Mesenchymal stem cell (in vitro differentiated cells and primary cell): ENCODE data around the gene AUTS2.

ENCODE experiments used
- DNase-seq: peaks from one replicate; pipeline ENCODE4 v3.0.0-alpha.2; 2013
- H2AFZ ChIP-seq: one replicate; pipeline ENCODE4 v1.6.1; 2013; ENCODE audit warnings: low read depth, mild to moderate bottlenecking, control low read depth, inconsistent platforms, low read length, moderate library complexity
- H2AK5ac ChIP-seq: 2 replicates; pipeline ENCODE4 v1.6.1; 2013; ENCODE audit warnings: low read length, moderate library complexity, mild to moderate bottlenecking, inconsistent platforms; ENCODE audit not compliant: severe bottlenecking
- H2BK120ac ChIP-seq: one replicate; pipeline ENCODE4 v1.6.1; 2013; ENCODE audit warnings: low read depth, mild to moderate bottlenecking, inconsistent platforms, low read length, moderate library complexity
- H2BK12ac ChIP-seq, 2 experiments: one replicate each; pipeline ENCODE4 v1.6.1; 2013; ENCODE audit warnings: inconsistent platforms in 2 of 2, low read length in 2 of 2, mild to moderate bottlenecking in 2 of 2, moderate library complexity in 2 of 2, control low read depth in 1 of 2
- H2BK15ac ChIP-seq: one replicate; pipeline ENCODE4 v1.6.1; 2013; ENCODE audit warnings: mild to moderate bottlenecking, low read depth, inconsistent platforms; ENCODE audit not compliant: poor library complexity, severe bottlenecking
- H2BK5ac ChIP-seq: 2 replicates; pipeline ENCODE4 v1.6.1; 2013; ENCODE audit warnings: low read depth, mild to moderate bottlenecking, low read length, control low read depth, inconsistent platforms; ENCODE audit not compliant: poor library complexity, severe bottlenecking
- H3K14ac ChIP-seq, 2 experiments: one replicate each; pipeline ENCODE4 v1.6.1; 2013; ENCODE audit warnings: inconsistent platforms in 2 of 2, low read length in 2 of 2, control low read depth in 1 of 2, mild to moderate bottlenecking in 1 of 2, moderate library complexity in 1 of 2
- H3K18ac ChIP-seq, 2 experiments: one replicate each; pipeline ENCODE4 v1.6.1; 2013; ENCODE audit warnings: inconsistent platforms in 2 of 2, low read length in 2 of 2, control low read depth in 1 of 2, low read depth in 1 of 2, mild to moderate bottlenecking in 1 of 2
- H3K23ac ChIP-seq, 2 experiments: one replicate each; pipeline ENCODE4 v1.6.1; 2013; ENCODE audit warnings: inconsistent platforms in 2 of 2, low read length in 2 of 2, mild to moderate bottlenecking in 2 of 2, moderate library complexity in 2 of 2, control low read depth in 1 of 2
- H3K27ac ChIP-seq: 2 replicates; pipeline ENCODE4 v1.5.1; 2013; ENCODE audit warnings: mild to moderate bottlenecking, moderate library complexity, low read length, control low read depth, inconsistent platforms; ENCODE audit not compliant: poor library complexity, severe bottlenecking
- H3K27me3 ChIP-seq, 2 experiments: 2 replicates each; pipeline versions ENCODE4 v1.6.1 to v1.7.0; 2013; ENCODE audit warnings: low read length in 2 of 2, mild to moderate bottlenecking in 2 of 2, moderate library complexity in 2 of 2, control low read depth in 1 of 2, inconsistent platforms in 1 of 2; ENCODE audit not compliant: control insufficient read depth in 1 of 2, insufficient read depth in 1 of 2
- H3K36me3 ChIP-seq, 2 experiments: 2 replicates each; pipeline versions ENCODE4 v1.6.1 to v1.7.0; 2013; ENCODE audit warnings: low read length in 2 of 2, control low read depth in 1 of 2, inconsistent platforms in 1 of 2, low read depth in 1 of 2, mild to moderate bottlenecking in 1 of 2; ENCODE audit not compliant: insufficient read depth in 2 of 2, control insufficient read depth in 1 of 2
- H3K4ac ChIP-seq, 2 experiments: one replicate each; pipeline ENCODE4 v1.6.1; 2013; ENCODE audit warnings: inconsistent platforms in 2 of 2, low read length in 2 of 2, mild to moderate bottlenecking in 2 of 2, moderate library complexity in 2 of 2, control low read depth in 1 of 2, low read depth in 1 of 2
- H3K4me1 ChIP-seq: 2 replicates; pipeline ENCODE4 v1.6.1; 2013; ENCODE audit warnings: low read depth, low read length, control low read depth; ENCODE audit not compliant: control insufficient read depth, insufficient read depth
- H3K4me2 ChIP-seq: 2 replicates; pipeline ENCODE4 v1.6.1; 2013; ENCODE audit warnings: low read length, mild to moderate bottlenecking, inconsistent platforms; ENCODE audit not compliant: poor library complexity, severe bottlenecking
- H3K4me3 ChIP-seq, 2 experiments: 2 replicates each; pipeline versions ENCODE4 v1.5.1 to v1.7.0; 2013; ENCODE audit warnings: low read length in 2 of 2, mild to moderate bottlenecking in 2 of 2, control low read depth in 1 of 2, low read depth in 1 of 2; ENCODE audit not compliant: insufficient read depth in 1 of 2
- H3K79me1 ChIP-seq: replicated peaks from 2 replicates; pipeline ENCODE4 v1.6.1; 2013; ENCODE audit warnings: mild to moderate bottlenecking, control low read depth, low read length, inconsistent platforms; ENCODE audit not compliant: poor library complexity, severe bottlenecking
- H3K9ac ChIP-seq: 2 replicates; pipeline ENCODE4 v1.7.0; 2013; ENCODE audit warnings: mild to moderate bottlenecking, low read length, moderate library complexity
- H3K9me3 ChIP-seq: 2 replicates; pipeline ENCODE4 v1.7.0; 2013; ENCODE audit warnings: mild to moderate bottlenecking, low read length; ENCODE audit not compliant: control insufficient read depth
- H4K8ac ChIP-seq: one replicate; pipeline ENCODE4 v1.6.1; 2013; ENCODE audit warnings: inconsistent platforms, mild to moderate bottlenecking, low read length, moderate library complexity
- H4K91ac ChIP-seq: one replicate; pipeline ENCODE4 v1.6.1; 2013; ENCODE audit warnings: mild to moderate bottlenecking, low read length, inconsistent platforms
- WGBS: methylation state at CpG from one replicate; pipeline ENCODE4 v1.1.7; 2013; ENCODE audit warnings: mixed read lengths; 5-methylcytosine and 5-hydroxymethylcytosine counted together

AUTS2 gene

GRCh38 chr7:70660154-70660818, 1062.0 kb downstream of the AUTS2 start:
- no peaks in the 10 kb centered on the region for H3K27me3 ChIP-seq
- no peaks in the 10 kb centered on the region for H3K9me3 ChIP-seq
- no peak overlapping the region for H2AK5ac ChIP-seq
- H3K79me1 ChIP-seq: no peaks in the 10 kb centered on the region
- H3K4ac ChIP-seq: no peak overlapping the region
- no peak overlapping the region for H4K8ac ChIP-seq
- DNase-seq: no peak
- no peak overlapping the region for H2BK15ac ChIP-seq
- no peak overlapping the region for H3K27ac ChIP-seq
- H2BK12ac ChIP-seq: no peak overlapping the region
- H3K4me3 ChIP-seq: no peak overlapping the region
- WGBS: 91% methylated on average over 10 of the region's 10 CpGs
- no peak overlapping the region for H3K23ac ChIP-seq
- H3K4me1 ChIP-seq: peaks cover 1% of the 10 kb centered on the region
- H2BK5ac ChIP-seq: no peak overlapping the region
- no peak overlapping the region for H3K9ac ChIP-seq
- no peak overlapping the region for H4K91ac ChIP-seq
- no peak overlapping the region for H2AFZ ChIP-seq
- no peak overlapping the region for H3K4me2 ChIP-seq
- H3K36me3 ChIP-seq: no peaks in the 10 kb centered on the region
- no peak overlapping the region for H3K14ac ChIP-seq
- H2BK120ac ChIP-seq: no peak overlapping the region
- no peak overlapping the region for H3K18ac ChIP-seq

- 85% methylated on average over 3 of the region's 3 CpGs for WGBS
Observed at GRCh38 chr7:70660819-70661191, 1062.5 kb downstream of the AUTS2 start.

GRCh38 chr7:70663680-70664079, 1065.4 kb downstream of the AUTS2 start:
- Histone ChIP-seq H2BK12ac (no peak overlapping the region), H3K79me1 (no peaks in the 10 kb centered on the region), H2BK120ac (no peak overlapping the region), H3K9me3 (no peaks in the 10 kb centered on the region), H4K91ac (no peak overlapping the region), H3K4me1 (peaks cover 1% of the 10 kb centered on the region), H4K8ac (no peak overlapping the region), H2AK5ac (no peak overlapping the region), H3K14ac (no peak overlapping the region), H3K4ac (no peak overlapping the region), H2BK15ac (no peak overlapping the region), H3K18ac (no peak overlapping the region), H3K9ac (no peak overlapping the region), H3K4me2 (no peak overlapping the region), H3K36me3 (no peaks in the 10 kb centered on the region), H3K23ac (no peak overlapping the region), H3K27ac (no peak overlapping the region), H3K27me3 (no peaks in the 10 kb centered on the region), H2AFZ (no peak overlapping the region), H2BK5ac (no peak overlapping the region), H3K4me3 (no peak overlapping the region)
- no peak for DNase-seq
- 80% methylated on average over 2 of the region's 3 CpGs for WGBS

More at GRCh38 chr7:70660819-70661191, 1062.5 kb downstream of the AUTS2 start:
- Histone ChIP-seq H3K18ac (no peak overlapping the region), H4K91ac (no peak overlapping the region), H3K4me1 (peaks cover 1% of the 10 kb centered on the region), H3K4me3 (no peak overlapping the region), H2BK12ac (no peak overlapping the region), H3K9me3 (no peaks in the 10 kb centered on the region), H3K27me3 (no peaks in the 10 kb centered on the region), H2AFZ (no peak overlapping the region), H3K23ac (no peak overlapping the region), H2AK5ac (no peak overlapping the region), H4K8ac (no peak overlapping the region), H3K79me1 (no peaks in the 10 kb centered on the region), H3K27ac (no peak overlapping the region), H3K4me2 (no peak overlapping the region), H3K9ac (no peak overlapping the region), H2BK5ac (no peak overlapping the region), H3K14ac (no peak overlapping the region), H3K36me3 (no peaks in the 10 kb centered on the region), H2BK15ac (no peak overlapping the region), H3K4ac (no peak overlapping the region), H2BK120ac (no peak overlapping the region)
- no peak for DNase-seq

GRCh38 chr7:70665997-70666396, 1067.7 kb downstream of the AUTS2 start:
- no peak overlapping the region for H3K23ac ChIP-seq
- no peak for DNase-seq
- H4K91ac ChIP-seq: no peak overlapping the region
- no peak overlapping the region for H2BK12ac ChIP-seq
- no peak overlapping the region for H4K8ac ChIP-seq
- H3K4me2 ChIP-seq: no peak overlapping the region
- no peak overlapping the region for H3K14ac ChIP-seq
- H3K27me3 ChIP-seq: no peaks in the 10 kb centered on the region
- H3K79me1 ChIP-seq: no peaks in the 10 kb centered on the region
- no peak overlapping the region for H3K4me3 ChIP-seq
- no peak overlapping the region for H2AFZ ChIP-seq
- no peak overlapping the region for H2BK120ac ChIP-seq
- H3K4me1 ChIP-seq: peaks cover 1% of the 10 kb centered on the region
- WGBS: 85% methylated on average over 2 of the region's 2 CpGs
- H3K9ac ChIP-seq: no peak overlapping the region
- H3K18ac ChIP-seq: no peak overlapping the region
- no peak overlapping the region for H2BK5ac ChIP-seq
- no peaks in the 10 kb centered on the region for H3K9me3 ChIP-seq
- no peak overlapping the region for H3K27ac ChIP-seq
- no peak overlapping the region for H2BK15ac ChIP-seq
- no peak overlapping the region for H3K4ac ChIP-seq
- no peaks in the 10 kb centered on the region for H3K36me3 ChIP-seq
- no peak overlapping the region for H2AK5ac ChIP-seq
